ENCODE data around the gene GPRIN1.

GPRIN1 gene

DNA sequence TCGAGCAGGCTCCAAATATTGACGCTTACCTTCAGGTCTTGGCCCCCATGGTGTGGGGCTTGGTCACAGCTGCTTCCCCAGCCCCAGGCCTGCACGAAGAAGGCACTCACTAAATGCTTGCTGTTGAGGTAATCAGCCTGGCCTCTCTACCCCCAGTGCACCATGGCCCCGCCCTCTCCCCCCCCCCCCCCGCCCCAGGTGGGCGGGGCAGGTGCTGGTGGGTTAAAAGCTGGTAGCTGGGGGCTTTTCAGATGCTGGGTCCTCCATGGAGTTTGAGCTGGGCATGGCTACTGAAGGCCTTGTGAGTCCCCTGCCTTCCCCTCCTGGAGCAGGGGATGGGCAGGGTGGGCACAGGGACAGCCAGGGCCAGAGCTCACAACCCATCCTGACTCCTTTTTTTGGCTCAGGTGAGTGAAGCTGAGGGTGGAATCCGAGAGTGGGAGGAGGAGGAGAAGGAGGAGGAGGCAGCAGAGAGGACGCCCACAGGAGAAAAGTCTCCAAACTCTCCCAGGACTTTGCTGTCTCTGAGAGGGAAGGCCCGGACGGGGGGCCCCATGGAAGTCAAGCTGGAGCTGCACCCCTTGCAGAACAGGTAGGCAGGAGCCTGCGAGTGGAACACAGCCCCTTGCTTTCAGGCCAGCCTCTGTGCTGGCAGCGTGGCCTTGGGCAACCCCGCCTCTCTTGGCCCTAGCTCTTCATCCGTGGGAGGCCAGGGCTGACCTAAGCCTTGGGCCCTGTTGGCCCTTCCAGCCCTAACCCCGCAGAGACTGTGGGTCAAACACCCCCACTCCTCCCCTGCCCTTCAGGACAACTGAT lies 32.9 kb upstream of the GPRIN1 start:
- H3K4me3 ChIP-seq (replicated peaks; ENCODE audit: low read depth, low read length): no peak overlapping the region
- TF ChIP-seq, protein P1, sequence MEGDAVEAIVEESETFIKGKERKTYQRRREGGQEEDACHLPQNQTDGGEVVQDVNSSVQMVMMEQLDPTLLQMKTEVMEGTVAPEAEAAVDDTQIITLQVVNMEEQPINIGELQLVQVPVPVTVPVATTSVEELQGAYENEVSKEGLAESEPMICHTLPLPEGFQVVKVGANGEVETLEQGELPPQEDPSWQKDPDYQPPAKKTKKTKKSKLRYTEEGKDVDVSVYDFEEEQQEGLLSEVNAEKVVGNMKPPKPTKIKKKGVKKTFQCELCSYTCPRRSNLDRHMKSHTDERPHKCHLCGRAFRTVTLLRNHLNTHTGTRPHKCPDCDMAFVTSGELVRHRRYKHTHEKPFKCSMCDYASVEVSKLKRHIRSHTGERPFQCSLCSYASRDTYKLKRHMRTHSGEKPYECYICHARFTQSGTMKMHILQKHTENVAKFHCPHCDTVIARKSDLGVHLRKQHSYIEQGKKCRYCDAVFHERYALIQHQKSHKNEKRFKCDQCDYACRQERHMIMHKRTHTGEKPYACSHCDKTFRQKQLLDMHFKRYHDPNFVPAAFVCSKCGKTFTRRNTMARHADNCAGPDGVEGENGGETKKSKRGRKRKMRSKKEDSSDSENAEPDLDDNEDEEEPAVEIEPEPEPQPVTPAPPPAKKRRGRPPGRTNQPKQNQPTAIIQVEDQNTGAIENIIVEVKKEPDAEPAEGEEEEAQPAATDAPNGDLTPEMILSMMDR (IDR thresholded peaks at IDR 0.05; ENCODE audit: low read depth, low read length, missing control alignments): no peak
- no peak for DNase-seq (ENCODE audit: extremely low read depth, low read depth)

DNA sequence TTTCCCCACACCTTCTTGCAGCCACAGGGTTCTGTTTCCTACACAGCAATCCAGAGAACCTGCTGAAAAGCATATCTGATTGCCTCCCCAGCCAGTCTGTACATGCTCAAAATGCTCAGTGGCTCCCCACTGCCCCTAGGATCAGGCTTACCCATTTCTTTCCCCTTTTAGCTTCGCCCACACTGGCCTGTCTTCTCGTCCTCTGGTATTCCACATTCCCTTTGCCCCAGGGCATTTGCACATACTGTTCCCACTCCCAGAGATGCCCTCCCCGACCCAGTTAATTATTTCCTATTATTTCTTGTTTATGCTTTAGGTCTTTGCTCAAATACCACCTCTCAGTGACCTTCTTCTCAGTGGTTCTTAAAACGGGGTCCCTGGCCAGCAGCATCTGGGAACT lies 30.7 kb upstream of the GPRIN1 start:
- DNase-seq (ENCODE audit: extremely low read depth, low read depth): no peak
- H3K4me3 ChIP-seq (replicated peaks; ENCODE audit: low read depth, low read length): no peak overlapping the region
- TF ChIP-seq, protein P1 (IDR thresholded peaks at IDR 0.05; ENCODE audit: low read depth, low read length, missing control alignments): no peak

DNA sequence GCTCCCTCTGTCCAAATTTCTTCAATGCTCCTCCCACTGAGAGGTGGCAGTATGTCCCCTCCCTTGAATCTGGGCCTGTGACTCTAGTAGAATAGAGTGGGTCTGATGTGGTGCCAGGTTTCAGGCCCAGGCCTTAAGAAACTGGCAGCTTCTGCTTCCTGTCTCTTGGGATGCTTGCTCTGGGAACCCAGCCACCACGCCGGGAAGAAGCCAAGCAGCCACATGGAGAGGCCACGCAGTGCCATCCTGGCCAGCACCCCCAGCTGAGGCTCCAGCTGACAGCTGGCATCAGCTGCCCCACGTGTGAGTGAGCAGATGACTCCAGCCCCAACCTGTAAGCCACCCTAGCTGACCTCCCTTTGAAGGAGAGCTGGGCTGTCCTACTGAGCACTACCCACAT lies 30.0 kb upstream of the GPRIN1 start:
- no peak for DNase-seq (ENCODE audit: extremely low read depth, low read depth)
- H3K4me3 ChIP-seq (replicated peaks; ENCODE audit: low read depth, low read length): no peak overlapping the region
- TF ChIP-seq, protein P1 (IDR thresholded peaks at IDR 0.05; ENCODE audit: low read depth, low read length, missing control alignments): no peak

DNA sequence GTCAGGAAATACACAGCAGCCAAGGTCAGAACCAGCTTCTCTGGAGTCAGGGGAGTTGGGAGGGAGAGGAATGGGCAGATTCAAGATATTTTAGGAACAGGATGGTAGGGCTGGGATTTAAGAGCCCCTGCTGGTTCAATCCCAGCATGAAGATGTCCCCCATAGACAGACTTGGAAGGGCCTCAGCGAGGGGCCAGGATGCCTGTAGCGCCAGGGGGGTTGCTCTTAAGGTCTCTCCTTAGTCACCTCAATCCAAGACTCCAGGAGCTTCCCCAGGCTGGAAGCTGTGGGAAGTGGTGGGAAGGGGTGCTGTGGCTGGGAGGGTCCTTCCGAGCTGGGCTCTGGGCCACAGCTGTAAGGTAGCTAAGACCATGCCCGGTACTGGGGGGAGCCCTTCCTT lies 29.3 kb upstream of the GPRIN1 start:
- no peak overlapping the region for H3K4me3 ChIP-seq (replicated peaks; ENCODE audit: low read depth, low read length)
- TF ChIP-seq, protein P1 (IDR thresholded peaks at IDR 0.05; ENCODE audit: low read depth, low read length, missing control alignments): no peak
- DNase-seq (ENCODE audit: extremely low read depth, low read depth): no peak

DNA sequence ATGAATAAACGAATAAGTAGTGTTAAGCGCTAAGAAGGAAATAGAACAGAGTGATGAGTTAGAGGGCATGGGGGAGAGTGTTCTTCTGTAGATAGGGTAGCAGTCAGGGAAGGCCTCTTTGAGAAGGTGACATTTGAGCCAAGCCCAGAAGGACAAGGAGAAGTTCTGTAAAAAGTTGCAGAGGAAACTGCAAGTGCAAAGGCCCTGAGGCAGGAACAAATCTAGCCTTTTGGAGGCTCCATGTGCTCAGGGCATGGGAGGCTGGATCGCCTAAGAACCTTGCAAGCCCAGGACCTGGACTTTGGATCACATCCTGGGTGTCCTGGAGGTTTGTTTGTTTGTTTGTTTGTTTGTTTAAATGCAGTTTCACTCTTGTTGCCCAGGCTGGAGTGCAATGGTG lies 28.5 kb upstream of the GPRIN1 start:
- no peak for DNase-seq (ENCODE audit: extremely low read depth, low read depth)
- H3K4me3 ChIP-seq (replicated peaks; ENCODE audit: low read depth, low read length): no peak overlapping the region
- TF ChIP-seq, protein P1 (IDR thresholded peaks at IDR 0.05; ENCODE audit: low read depth, low read length, missing control alignments): no peak

DNA sequence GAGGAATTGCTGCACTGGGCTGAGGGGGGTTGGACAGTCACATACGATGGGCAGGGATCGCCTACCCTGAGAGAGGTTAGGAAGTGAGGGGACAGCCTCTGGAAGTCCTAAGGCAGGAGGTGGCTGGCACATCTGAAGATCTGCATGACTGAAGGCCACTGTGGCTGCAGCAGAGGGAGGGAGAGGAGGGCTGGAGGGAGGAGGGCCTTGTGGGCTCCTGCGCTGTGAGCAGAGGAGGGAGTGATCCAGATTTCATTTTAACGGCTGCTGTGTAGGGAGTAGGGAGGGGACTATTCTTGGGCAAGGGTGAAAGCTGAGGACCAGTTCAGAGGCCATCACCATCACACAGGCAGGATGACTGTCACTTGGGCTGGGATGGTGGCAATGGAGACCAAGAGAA lies 27.6 kb upstream of the GPRIN1 start:
- no peak overlapping the region for H3K4me3 ChIP-seq (replicated peaks; ENCODE audit: low read depth, low read length)
- TF ChIP-seq, protein P1 (IDR thresholded peaks at IDR 0.05; ENCODE audit: low read depth, low read length, missing control alignments): no peak
- DNase-seq (ENCODE audit: extremely low read depth, low read depth): no peak

DNA sequence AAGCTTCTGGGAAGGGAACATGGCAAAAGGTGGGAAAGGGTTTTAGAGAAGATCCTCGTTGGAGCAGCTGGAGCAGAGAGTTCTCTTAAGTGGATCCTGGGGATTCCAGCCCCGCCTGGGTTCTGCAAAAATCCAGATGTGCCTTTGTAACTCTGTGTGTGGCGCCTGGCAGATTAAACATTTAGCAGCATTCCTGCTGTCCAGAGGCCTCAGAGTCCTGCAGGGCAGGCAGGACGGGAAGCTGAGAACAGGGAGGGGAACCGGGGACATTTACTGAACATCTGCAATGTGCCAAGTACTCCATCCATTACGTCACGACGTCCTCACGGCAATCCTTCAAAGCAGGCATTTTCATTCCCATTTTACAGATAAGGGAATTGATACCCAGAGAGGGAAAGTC lies 26.5 kb upstream of the GPRIN1 start:
- TF ChIP-seq, protein P1 (IDR thresholded peaks at IDR 0.05; ENCODE audit: low read depth, low read length, missing control alignments): no peak
- no peak overlapping the region for H3K4me3 ChIP-seq (replicated peaks; ENCODE audit: low read depth, low read length)
- no peak for DNase-seq (ENCODE audit: extremely low read depth, low read depth)

Data from HFF-Myc (cell line).